Measurements from ENCODE around the gene MARCHF11. TPM values are rescaled to one million over a fixed set of nuclear protein-coding genes. Genes with fewer than 3 reads are reported as not detected.

MARCHF11 gene
- total RNA-seq, 2 experiments from 2014 or later, result not detected

- POLR2A ChIA-PET, result no interaction called here
- H3K4me3 Mint-ChIP-seq, result no peak overlapping the region
- CTCF ChIA-PET, result no interaction called here
- no peaks in the 10 kb centered on the region for H3K36me3 Mint-ChIP-seq (ENCODE audit: low read depth)
- no peaks in the 10 kb centered on the region for H3K27me3 Mint-ChIP-seq
- no peaks in the 10 kb centered on the region for H3K4me1 Mint-ChIP-seq
- no peaks in the 10 kb centered on the region for H3K9me3 Mint-ChIP-seq
- DNase-seq, result no peak
- no peak overlapping the region for H3K27ac Mint-ChIP-seq
These were observed 113.3 kb downstream of the MARCHF11 start for GRCh38 chr5:16066320-16066719.

- DNase-seq, result no peak
- Mint-ChIP-seq H3K4me1 (no peaks in the 10 kb centered on the region), H3K4me3 (no peak overlapping the region), H3K27me3 (no peaks in the 10 kb centered on the region), H3K36me3 (ENCODE audit: low read depth) (no peaks in the 10 kb centered on the region), H3K27ac (no peak overlapping the region), H3K9me3 (no peaks in the 10 kb centered on the region)
- POLR2A ChIA-PET, result no interaction called here
- CTCF ChIA-PET, result no interaction called here
These were observed 113.8 kb downstream of the MARCHF11 start for GRCh38 chr5:16065831-16066230.

GRCh38 chr5:16064135-16064893 lies 115.3 kb downstream of the MARCHF11 start:
- H3K4me3 Mint-ChIP-seq, result no peak overlapping the region
- CTCF ChIA-PET, result no interaction called here
- H3K27me3 Mint-ChIP-seq, result no peaks in the 10 kb centered on the region
- H3K36me3 Mint-ChIP-seq (ENCODE audit: low read depth), result no peaks in the 10 kb centered on the region
- no peak for DNase-seq
- no peak overlapping the region for H3K27ac Mint-ChIP-seq
- no peaks in the 10 kb centered on the region for H3K9me3 Mint-ChIP-seq
- POLR2A ChIA-PET, result no interaction called here
- no peaks in the 10 kb centered on the region for H3K4me1 Mint-ChIP-seq

DNA sequence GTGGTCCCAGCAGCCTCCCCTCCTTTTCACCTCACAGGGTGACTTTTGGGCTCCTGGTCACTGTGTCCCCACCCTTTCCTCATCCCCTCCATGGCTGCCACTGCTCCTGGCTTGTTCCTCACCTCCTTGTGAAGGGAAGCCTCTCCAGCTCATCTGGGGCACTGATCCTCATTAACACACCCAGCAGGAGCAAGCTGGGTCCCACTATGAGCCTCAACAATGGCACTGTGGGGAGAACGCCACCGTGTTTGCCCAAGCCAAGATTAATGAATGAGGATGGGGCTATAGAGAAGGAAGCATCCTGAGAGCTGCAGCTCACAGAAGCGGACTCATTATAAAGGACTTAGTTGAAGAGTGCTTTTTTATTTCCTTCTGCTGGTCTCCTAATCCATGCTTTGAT lies 118.4 kb downstream of the MARCHF11 start:
- POLR2A ChIA-PET, result no interaction called here
- Mint-ChIP-seq H3K27ac (no peak overlapping the region), H3K4me3 (no peak overlapping the region), H3K36me3 (ENCODE audit: low read depth) (no peaks in the 10 kb centered on the region), H3K27me3 (no peaks in the 10 kb centered on the region), H3K4me1 (no peaks in the 10 kb centered on the region), H3K9me3 (no peaks in the 10 kb centered on the region)
- CTCF ChIA-PET, result no interaction called here
- DNase-seq, result no peak

DNA sequence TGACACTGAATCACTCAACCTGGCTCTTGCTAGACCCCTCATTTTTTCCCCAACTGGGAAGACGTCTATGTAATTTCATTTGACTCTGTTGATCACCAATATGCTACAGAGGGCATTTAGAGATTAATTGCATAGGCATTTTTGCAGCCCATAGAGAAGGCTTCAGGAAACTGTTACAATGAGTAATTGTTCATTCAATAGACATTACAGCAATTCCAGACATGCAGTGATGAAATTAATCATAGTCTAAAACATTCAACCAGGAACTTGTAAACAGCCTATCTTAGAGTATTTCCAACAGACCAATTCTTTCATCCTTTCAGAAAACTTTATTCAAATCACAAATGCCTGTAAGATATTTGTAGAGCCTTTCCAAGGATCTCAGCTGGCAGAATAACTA lies 122.3 kb downstream of the MARCHF11 start:
- DNase-seq, result no peak
- Mint-ChIP-seq H3K36me3 (ENCODE audit: low read depth) (no peaks in the 10 kb centered on the region), H3K27ac (no peak overlapping the region), H3K27me3 (no peaks in the 10 kb centered on the region), H3K4me1 (no peaks in the 10 kb centered on the region), H3K4me3 (no peak overlapping the region), H3K9me3 (peaks cover 3% of the 10 kb centered on the region)
- POLR2A ChIA-PET, result no interaction called here
- CTCF ChIA-PET, result no interaction called here

- CTCF ChIA-PET, result no interaction called here
- POLR2A ChIA-PET, result no interaction called here
- Mint-ChIP-seq H3K4me3 (no peak overlapping the region), H3K36me3 (ENCODE audit: low read depth) (no peaks in the 10 kb centered on the region), H3K27me3 (no peaks in the 10 kb centered on the region), H3K9me3 (peaks cover 3% of the 10 kb centered on the region), H3K4me1 (no peaks in the 10 kb centered on the region), H3K27ac (no peak overlapping the region)
- DNase-seq, result no peak
These were observed 128.3 kb downstream of the MARCHF11 start for GRCh38 chr5:16051246-16051755.

DNA sequence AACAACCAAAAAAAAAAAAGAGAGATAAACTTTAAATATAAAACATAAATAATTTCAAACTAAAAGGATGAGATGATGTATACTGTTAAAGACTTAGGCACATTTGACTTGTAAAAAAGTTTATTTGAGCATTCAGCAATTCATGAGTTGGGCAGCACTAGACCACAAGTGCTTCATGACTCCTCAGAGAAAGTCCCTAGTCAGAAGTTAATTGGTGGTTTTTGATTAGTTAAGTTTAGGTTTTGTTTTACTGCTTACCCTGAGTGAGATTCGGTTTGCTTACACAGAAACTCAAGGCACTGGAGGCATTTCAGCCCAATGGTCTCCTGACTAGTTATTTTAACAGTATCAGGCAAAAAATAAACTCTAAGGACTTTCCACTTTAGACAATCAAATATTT lies 129.2 kb downstream of the MARCHF11 start:
- POLR2A ChIA-PET, result no interaction called here
- H3K4me3 Mint-ChIP-seq, result no peak overlapping the region
- H3K27me3 Mint-ChIP-seq, result no peaks in the 10 kb centered on the region
- H3K27ac Mint-ChIP-seq, result no peak overlapping the region
- DNase-seq, result no peak
- peaks cover 3% of the 10 kb centered on the region for H3K9me3 Mint-ChIP-seq
- H3K4me1 Mint-ChIP-seq, result no peaks in the 10 kb centered on the region
- H3K36me3 Mint-ChIP-seq (ENCODE audit: low read depth), result no peaks in the 10 kb centered on the region
- CTCF ChIA-PET, result no interaction called here

DNA sequence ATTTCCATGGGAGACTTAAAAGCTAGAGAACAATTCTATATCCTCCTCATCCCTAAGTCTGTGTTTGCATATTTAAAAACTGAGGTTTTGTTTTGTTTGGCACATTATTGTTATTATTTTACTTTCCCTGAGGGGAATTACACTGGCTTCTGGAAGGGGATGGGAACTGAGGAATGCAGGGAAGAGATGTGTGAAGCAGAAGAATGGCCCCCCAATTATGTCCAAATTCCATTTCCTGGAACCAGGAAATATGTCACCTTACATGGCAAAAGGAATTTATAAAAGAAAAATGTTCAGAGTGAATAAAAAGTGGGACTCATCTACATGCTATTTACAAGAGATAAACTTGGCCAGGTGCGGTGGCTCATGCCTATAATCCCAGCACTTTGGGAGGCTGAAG lies 129.8 kb downstream of the MARCHF11 start:
- DNase-seq, result no peak
- ChIA-PET POLR2A (no interaction called here), CTCF (no interaction called here)
- Mint-ChIP-seq H3K27ac (no peak overlapping the region), H3K36me3 (ENCODE audit: low read depth) (no peaks in the 10 kb centered on the region), H3K27me3 (no peaks in the 10 kb centered on the region), H3K9me3 (peaks cover 1% of the 10 kb centered on the region), H3K4me3 (no peak overlapping the region), H3K4me1 (no peaks in the 10 kb centered on the region)

DNA sequence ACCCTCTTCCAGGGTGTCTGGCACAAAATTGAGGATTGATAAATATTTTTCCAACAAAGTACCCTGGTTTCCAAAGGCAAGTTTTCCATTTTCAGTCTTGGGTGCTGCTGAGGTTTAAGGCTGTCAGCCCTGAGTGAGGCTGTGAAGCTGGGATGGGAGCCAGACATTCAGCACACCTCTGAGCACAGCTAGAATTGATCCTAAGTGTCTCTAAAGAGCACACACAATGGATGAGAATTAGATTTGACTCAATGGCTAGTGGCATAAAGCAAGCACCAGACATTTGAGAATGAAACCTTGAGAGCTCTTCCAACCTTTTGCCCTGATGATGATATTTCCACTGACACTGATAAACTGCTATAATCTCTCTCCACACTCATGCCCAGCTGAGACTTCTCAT lies 131.5 kb downstream of the MARCHF11 start:
- POLR2A ChIA-PET, result no interaction called here
- H3K9me3 Mint-ChIP-seq, result no peaks in the 10 kb centered on the region
- no peak overlapping the region for H3K4me3 Mint-ChIP-seq
- CTCF ChIA-PET, result no interaction called here
- no peaks in the 10 kb centered on the region for H3K36me3 Mint-ChIP-seq (ENCODE audit: low read depth)
- H3K27me3 Mint-ChIP-seq, result no peaks in the 10 kb centered on the region
- no peaks in the 10 kb centered on the region for H3K4me1 Mint-ChIP-seq
- DNase-seq, result no peak
- H3K27ac Mint-ChIP-seq, result no peak overlapping the region

- ChIA-PET CTCF (interaction anchor here (0.6 kb wide), 1 partner anchor 63 kb away, joined by 5 read pairs; no protein-coding TSS in a partner anchor), POLR2A (no interaction called here)
- DNase-seq, result no peak
- H3K27ac Mint-ChIP-seq, result no peak overlapping the region
- H3K36me3 Mint-ChIP-seq (ENCODE audit: low read depth), result no peaks in the 10 kb centered on the region
- no peaks in the 10 kb centered on the region for H3K27me3 Mint-ChIP-seq
- H3K4me1 Mint-ChIP-seq, result no peaks in the 10 kb centered on the region
- H3K9me3 Mint-ChIP-seq, result no peaks in the 10 kb centered on the region
- H3K4me3 Mint-ChIP-seq, result no peak overlapping the region
These were observed 136.1 kb downstream of the MARCHF11 start for GRCh38 chr5:16043349-16043965.

- Mint-ChIP-seq H3K4me1 (no peaks in the 10 kb centered on the region), H3K4me3 (no peak overlapping the region), H3K27me3 (no peaks in the 10 kb centered on the region), H3K36me3 (ENCODE audit: low read depth) (no peaks in the 10 kb centered on the region), H3K27ac (no peak overlapping the region), H3K9me3 (no peaks in the 10 kb centered on the region)
- POLR2A ChIA-PET, result no interaction called here
- DNase-seq, result no peak
- CTCF ChIA-PET, result no interaction called here
These were observed 142.3 kb downstream of the MARCHF11 start for GRCh38 chr5:16037121-16037845.

GRCh38 chr5:16034319-16035001 lies 145.1 kb downstream of the MARCHF11 start:
- Mint-ChIP-seq H3K27ac (no peak overlapping the region), H3K27me3 (no peaks in the 10 kb centered on the region), H3K4me3 (no peak overlapping the region), H3K36me3 (ENCODE audit: low read depth) (no peaks in the 10 kb centered on the region), H3K4me1 (no peaks in the 10 kb centered on the region), H3K9me3 (peaks cover 4% of the 10 kb centered on the region)
- POLR2A ChIA-PET, result no interaction called here
- CTCF ChIA-PET, result no interaction called here
- DNase-seq, result no peak

All from activated CD4-positive, alpha-beta T cell treated with anti-CD3 and anti-CD28 coated beads, Interleukin-2, amount 10 ng/mL, durations not matched to agents 7 days and 5 days (primary cell).